ENCODE results near the gene ALK.
"Not testable (repeated sequence)": the region's sequence is repeated elsewhere in the genome, so short reads cannot be mapped to it uniquely, and the experiment has no call there.

Gene ALK

GRCh38 chr2:29263886-29264285, 657.5 kb downstream of the ALK start:
- DNase-seq: no peak

DNA sequence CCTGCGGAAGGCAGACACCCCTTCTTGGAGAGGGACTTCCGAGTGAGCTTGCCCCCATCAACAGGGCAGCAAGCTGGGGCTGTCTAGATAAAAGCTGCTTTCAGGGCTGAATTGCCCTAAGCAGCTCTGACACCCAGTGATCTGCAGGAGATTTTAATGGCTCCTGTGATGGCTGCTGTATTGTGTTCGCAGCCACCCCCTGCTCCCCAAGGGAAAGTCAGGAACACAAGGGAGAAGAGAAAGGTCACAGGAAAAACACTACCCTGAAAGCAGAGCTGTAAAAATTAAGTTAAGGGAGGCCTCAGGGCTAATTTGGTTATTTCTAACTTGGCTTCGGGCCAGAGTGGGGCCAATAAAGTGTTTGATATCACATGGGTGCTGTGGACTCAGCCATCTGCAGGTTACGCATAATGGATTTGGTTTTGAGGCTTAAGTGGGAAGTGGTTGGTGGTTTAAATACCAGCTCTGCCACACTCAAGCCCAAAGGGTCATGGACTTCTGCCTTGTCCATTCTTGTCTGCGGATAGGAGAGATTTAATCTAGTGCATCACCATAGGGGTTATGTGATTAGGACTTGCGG, 658.6 kb downstream of the ALK start:
- no peak for DNase-seq

- no peak for DNase-seq
Measured at GRCh38 chr2:29261003-29261402, 660.4 kb downstream of the ALK start.

GRCh38 chr2:29260142-29260772, 661.1 kb downstream of the ALK start:
- DNase-seq: no peak

DNA sequence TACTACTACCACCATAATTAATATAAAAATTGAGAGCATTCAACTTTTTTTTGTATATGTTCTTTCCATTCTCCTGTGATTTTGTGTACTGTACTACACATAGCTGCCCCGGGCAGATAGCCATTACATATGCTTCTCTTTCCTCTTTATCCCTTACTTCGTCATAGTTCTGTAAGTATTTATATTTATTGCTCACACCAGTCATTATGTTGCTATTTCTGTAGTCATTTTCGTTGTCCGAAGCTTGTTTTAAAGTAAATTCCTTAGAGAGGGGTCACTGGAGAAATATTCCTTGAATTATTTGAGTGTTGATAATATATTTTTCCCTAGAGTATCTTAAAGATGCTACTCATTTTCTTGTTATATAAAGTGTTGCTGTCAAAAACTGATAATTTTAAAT, 662.2 kb downstream of the ALK start:
- DNase-seq: no peak

- no peak for DNase-seq
Measured at GRCh38 chr2:29255004-29255403, 666.4 kb downstream of the ALK start.

DNA sequence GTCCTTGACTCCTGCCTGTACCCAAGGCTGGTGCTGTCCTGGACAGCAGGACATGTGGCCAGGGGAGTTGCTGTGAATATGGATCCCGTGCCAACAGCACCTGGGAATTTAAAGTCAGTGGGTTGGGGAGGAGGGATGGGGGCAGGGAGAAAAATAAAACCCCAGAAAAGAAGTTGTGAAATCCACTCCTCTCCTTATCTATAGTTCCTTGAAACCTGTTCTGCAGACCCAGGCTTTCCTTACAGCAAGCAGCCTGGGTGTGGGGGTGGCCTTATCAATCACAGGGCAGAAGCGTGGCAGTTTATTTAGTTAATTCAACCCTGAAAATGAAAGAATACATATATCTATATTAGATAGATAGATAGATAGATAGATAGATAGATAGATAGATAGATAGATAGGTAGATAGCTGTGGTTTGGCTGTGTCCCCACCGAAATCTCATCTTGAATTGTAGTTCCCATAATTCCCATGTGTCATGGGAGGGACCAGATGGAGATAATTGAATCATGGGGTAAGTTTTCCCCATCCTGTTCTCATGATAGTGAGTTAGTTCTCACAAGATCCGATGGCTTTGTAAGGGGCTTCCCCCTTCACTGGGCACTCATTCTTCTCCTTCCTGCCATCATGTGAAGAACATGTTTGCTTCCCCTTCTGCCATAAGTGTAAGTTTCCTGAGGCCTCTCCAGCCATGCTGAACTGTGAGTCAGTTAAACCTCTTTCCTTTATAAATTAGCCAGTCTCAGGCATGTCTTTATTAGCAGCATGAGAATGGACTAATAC, 667.7 kb downstream of the ALK start:
- not testable (repeated sequence) for DNase-seq

DNA sequence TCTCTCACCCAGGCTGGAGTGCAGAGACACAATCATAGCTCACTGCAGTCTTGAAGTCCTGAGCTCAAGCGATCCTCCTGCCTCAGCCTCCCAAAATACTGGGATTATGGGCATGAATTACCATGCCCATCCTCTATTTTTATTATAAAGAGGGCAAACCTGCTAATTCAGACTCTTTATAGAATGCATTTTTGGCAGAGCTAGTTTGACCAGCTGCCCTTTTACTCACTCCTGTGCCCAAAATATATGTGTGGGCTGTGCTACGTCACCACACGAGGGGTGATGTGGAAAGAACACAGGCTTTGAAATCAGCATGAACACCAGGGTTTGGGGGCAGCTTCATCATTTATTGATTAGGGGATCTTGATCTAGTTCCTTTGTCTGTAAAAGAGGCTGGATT, 668.4 kb downstream of the ALK start:
- no peak for DNase-seq

- no peak for DNase-seq
Measured at GRCh38 chr2:29251406-29251805, 670.0 kb downstream of the ALK start.

- no peak for DNase-seq
Measured at GRCh38 chr2:29250977-29251376, 670.4 kb downstream of the ALK start.

GRCh38 chr2:29249666-29250253, 671.6 kb downstream of the ALK start:
- DNase-seq: no peak

DNA sequence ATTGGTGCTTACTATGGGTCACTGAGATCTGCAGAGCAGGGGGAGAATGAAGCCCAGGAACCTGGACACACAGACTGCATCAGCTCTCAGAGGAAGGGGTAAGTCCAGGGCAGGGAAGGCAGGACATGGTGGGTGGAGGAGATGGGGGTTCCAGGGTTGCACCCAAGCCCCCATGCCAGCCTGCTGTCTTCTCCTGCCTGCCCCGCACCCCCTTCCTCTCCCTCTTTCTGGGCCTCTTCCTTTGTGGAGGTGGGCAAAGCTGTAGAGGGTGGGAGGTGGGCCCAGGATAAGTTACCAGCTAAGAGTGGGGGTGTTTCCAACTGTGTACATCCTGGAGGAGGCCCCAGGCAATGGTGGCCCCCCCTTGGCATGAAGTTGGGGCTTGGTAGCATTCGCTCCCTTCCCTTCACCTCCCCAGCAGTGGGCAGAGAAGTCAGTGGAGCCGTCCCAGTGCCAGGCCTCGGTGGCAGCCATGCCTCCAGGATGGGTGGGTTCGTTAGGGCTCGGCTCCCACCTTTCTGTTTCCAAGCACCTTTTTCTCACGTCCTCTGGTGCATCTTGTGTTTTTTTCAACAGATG, 674.0 kb downstream of the ALK start:
- DNase-seq: no peak

GRCh38 chr2:29246383-29247300, 674.7 kb downstream of the ALK start:
- DNase-seq: no peak

GRCh38 chr2:29245742-29246382, 675.5 kb downstream of the ALK start:
- no peak for DNase-seq

DNA sequence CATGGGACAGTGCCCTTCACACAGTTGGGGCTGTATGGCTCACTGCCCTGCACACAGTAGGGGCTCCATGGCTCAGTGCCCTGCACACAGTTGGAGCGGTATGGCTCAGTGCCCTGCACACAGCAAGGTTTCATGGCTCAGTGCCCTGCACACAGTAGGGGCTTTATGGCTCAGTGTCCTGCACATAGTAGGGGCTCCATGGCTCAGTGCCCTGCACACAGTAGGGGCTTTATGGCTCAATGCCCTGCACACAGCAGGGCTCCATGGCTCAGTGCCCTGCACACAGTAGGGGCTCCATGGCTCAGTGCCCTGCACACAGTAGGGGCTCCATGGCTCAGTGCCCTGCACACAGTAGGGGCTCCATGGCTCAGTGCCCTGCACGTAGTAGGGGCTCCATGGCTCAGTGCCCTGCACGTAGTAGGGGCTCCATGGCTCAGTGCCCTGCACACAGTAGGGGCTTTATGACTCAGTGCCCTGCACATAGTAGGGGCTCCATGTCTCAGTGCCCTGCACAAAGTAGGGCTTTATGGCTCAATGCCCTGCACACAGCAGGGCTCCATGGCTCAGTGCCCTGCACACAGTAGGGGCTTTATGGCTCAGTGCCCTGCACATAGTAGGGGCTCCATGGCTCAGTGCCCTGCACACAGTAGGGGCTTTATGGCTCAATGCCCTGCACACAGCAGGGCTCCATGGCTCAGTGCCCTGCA, 676.2 kb downstream of the ALK start:
- not testable (repeated sequence) for DNase-seq

- no peak for DNase-seq
Measured at GRCh38 chr2:29242621-29243375, 678.6 kb downstream of the ALK start.

DNA sequence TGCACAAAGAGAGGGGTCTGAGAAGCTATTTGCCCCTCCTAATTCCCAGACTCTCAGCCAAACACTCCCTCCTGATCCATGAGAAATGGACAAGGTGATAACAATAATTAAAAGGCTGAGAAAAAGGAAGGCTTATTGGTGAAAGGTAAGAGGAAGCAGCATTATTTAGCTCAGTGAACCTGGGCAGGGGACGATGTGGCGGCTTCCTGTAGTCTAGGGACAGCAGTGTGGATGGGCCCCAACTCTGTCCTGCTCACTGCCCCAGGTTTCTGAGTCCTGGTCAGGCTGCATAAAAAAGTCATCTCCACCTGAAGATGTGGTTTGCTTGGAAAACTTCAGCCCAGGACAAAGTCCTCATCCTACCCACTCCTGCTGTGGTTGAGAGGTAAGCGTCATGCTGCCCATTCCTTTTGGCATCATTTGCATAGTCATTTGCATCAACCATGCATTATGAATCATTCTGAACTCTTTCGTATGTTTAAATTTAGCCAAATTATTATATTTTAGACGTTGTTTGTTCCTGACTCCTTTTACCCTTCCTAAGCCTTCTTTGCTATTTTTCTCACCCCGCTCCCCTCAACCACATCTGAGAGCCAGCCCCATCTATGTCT, 679.3 kb downstream of the ALK start:
- DNase-seq: no peak

DNA sequence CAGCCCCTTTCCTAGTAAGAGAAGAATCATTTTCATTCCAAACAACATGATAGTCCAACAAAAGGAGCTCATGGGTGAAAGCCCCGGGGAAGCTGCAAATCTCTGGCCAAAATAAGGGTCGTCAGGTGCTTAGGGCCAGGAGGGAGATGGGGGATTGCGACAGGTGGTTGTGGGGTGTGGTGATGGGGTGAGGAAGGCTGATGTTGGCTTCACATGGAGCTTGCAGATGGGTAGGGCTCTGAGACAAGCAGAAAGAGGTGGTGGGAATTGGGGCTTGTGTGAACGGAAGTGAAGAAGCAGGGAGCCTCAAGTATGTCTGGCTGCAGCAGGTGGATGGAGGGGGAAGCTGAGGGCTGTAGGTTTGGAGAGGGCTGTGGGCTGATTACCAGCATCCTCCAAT, 680.0 kb downstream of the ALK start:
- DNase-seq: no peak

- no peak for DNase-seq
Measured at GRCh38 chr2:29240601-29241000, 680.8 kb downstream of the ALK start.
